ENCODE data around the gene NDUFS8.

DNA sequence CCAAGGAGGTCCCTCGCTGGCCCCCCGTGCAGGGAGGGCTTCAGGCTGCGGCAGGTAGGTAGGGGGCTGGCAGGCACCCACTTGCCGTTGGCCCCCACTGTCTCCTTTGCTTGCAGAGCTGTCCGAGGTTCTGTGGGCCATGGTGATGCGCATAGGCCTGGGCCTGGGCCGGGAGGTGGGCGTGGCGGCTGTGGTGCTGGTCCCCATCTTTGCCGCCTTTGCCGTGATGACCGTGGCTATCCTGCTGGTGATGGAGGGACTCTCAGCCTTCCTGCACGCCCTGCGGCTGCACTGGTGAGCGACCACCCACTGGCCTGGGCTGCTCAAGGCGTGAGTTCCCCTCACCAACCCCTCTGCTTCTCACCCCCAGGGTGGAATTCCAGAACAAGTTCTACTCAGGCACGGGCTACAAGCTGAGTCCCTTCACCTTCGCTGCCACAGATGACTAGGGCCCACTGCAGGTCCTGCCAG is 19.9 kb downstream of the NDUFS8 start:
- no peak for TF ChIP-seq NPAS2 (CRISPR knock-in tag; IDR thresholded peaks at IDR 0.05; ENCODE audit: borderline replicate concordance)
- TF ChIP-seq, protein P1, sequence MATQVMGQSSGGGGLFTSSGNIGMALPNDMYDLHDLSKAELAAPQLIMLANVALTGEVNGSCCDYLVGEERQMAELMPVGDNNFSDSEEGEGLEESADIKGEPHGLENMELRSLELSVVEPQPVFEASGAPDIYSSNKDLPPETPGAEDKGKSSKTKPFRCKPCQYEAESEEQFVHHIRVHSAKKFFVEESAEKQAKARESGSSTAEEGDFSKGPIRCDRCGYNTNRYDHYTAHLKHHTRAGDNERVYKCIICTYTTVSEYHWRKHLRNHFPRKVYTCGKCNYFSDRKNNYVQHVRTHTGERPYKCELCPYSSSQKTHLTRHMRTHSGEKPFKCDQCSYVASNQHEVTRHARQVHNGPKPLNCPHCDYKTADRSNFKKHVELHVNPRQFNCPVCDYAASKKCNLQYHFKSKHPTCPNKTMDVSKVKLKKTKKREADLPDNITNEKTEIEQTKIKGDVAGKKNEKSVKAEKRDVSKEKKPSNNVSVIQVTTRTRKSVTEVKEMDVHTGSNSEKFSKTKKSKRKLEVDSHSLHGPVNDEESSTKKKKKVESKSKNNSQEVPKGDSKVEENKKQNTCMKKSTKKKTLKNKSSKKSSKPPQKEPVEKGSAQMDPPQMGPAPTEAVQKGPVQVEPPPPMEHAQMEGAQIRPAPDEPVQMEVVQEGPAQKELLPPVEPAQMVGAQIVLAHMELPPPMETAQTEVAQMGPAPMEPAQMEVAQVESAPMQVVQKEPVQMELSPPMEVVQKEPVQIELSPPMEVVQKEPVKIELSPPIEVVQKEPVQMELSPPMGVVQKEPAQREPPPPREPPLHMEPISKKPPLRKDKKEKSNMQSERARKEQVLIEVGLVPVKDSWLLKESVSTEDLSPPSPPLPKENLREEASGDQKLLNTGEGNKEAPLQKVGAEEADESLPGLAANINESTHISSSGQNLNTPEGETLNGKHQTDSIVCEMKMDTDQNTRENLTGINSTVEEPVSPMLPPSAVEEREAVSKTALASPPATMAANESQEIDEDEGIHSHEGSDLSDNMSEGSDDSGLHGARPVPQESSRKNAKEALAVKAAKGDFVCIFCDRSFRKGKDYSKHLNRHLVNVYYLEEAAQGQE (IDR thresholded peaks at IDR 0.05; ENCODE audit: borderline replicate concordance in 1 of 2, low read depth in 1 of 2, low read length in 2 of 2) = no peak
- TF ChIP-seq, protein P2, sequence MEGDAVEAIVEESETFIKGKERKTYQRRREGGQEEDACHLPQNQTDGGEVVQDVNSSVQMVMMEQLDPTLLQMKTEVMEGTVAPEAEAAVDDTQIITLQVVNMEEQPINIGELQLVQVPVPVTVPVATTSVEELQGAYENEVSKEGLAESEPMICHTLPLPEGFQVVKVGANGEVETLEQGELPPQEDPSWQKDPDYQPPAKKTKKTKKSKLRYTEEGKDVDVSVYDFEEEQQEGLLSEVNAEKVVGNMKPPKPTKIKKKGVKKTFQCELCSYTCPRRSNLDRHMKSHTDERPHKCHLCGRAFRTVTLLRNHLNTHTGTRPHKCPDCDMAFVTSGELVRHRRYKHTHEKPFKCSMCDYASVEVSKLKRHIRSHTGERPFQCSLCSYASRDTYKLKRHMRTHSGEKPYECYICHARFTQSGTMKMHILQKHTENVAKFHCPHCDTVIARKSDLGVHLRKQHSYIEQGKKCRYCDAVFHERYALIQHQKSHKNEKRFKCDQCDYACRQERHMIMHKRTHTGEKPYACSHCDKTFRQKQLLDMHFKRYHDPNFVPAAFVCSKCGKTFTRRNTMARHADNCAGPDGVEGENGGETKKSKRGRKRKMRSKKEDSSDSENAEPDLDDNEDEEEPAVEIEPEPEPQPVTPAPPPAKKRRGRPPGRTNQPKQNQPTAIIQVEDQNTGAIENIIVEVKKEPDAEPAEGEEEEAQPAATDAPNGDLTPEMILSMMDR (CRISPR knock-in tag; IDR thresholded peaks at IDR 0.05) = no peak
- TF ChIP-seq, protein P3, sequence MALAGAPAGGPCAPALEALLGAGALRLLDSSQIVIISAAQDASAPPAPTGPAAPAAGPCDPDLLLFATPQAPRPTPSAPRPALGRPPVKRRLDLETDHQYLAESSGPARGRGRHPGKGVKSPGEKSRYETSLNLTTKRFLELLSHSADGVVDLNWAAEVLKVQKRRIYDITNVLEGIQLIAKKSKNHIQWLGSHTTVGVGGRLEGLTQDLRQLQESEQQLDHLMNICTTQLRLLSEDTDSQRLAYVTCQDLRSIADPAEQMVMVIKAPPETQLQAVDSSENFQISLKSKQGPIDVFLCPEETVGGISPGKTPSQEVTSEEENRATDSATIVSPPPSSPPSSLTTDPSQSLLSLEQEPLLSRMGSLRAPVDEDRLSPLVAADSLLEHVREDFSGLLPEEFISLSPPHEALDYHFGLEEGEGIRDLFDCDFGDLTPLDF (CRISPR knock-in tag; IDR thresholded peaks at IDR 0.05) = no peak
- TF ChIP-seq MAFK (conservative IDR thresholded peaks at IDR 0.05 in 1 of 2, IDR thresholded peaks at IDR 0.05 in 1 of 2; ENCODE audit: low read length in 2 of 2) = no peak
- no peak for TF ChIP-seq ZNF367 (CRISPR knock-in tag; IDR thresholded peaks at IDR 0.05; ENCODE audit: borderline replicate concordance)
- TF ChIP-seq, protein P4, sequence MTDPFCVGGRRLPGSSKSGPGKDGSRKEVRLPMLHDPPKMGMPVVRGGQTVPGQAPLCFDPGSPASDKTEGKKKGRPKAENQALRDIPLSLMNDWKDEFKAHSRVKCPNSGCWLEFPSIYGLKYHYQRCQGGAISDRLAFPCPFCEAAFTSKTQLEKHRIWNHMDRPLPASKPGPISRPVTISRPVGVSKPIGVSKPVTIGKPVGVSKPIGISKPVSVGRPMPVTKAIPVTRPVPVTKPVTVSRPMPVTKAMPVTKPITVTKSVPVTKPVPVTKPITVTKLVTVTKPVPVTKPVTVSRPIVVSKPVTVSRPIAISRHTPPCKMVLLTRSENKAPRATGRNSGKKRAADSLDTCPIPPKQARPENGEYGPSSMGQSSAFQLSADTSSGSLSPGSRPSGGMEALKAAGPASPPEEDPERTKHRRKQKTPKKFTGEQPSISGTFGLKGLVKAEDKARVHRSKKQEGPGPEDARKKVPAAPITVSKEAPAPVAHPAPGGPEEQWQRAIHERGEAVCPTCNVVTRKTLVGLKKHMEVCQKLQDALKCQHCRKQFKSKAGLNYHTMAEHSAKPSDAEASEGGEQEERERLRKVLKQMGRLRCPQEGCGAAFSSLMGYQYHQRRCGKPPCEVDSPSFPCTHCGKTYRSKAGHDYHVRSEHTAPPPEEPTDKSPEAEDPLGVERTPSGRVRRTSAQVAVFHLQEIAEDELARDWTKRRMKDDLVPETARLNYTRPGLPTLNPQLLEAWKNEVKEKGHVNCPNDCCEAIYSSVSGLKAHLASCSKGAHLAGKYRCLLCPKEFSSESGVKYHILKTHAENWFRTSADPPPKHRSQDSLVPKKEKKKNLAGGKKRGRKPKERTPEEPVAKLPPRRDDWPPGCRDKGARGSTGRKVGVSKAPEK (CRISPR knock-in tag; IDR thresholded peaks at IDR 0.05; ENCODE audit: borderline replicate concordance) = no peak
- no peak for TF ChIP-seq MEF2D (CRISPR knock-in tag; IDR thresholded peaks at IDR 0.05)
- TF ChIP-seq ZMYM4 (CRISPR knock-in tag; IDR thresholded peaks at IDR 0.05) = no peak
- TF ChIP-seq CHD2 (IDR thresholded peaks at IDR 0.05; ENCODE audit: low read depth, low read length) = no peak
- TF ChIP-seq IKZF4 (CRISPR knock-in tag; IDR thresholded peaks at IDR 0.05; ENCODE audit: borderline replicate concordance, low read depth, not compliant biosample characterization) = no peak
- TF ChIP-seq, protein P5, sequence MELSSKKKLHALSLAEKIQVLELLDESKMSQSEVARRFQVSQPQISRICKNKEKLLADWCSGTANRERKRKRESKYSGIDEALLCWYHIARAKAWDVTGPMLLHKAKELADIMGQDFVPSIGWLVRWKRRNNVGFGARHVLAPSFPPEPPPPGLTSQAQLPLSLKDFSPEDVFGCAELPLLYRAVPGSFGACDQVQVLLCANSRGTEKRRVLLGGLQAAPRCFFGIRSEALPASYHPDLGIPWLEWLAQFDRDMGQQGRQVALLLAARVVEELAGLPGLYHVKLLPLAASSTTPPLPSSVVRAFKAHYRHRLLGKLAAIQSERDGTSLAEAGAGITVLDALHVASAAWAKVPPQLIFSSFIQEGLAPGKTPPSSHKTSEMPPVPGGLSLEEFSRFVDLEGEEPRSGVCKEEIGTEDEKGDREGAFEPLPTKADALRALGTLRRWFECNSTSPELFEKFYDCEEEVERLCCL (CRISPR knock-in tag; IDR thresholded peaks at IDR 0.05; ENCODE audit: borderline replicate concordance) = no peak
- TF ChIP-seq POLR2AphosphoS5 (IDR thresholded peaks at IDR 0.05; ENCODE audit: low read depth, low read length) = no peak
- TF ChIP-seq ZNF709 (CRISPR knock-in tag; IDR thresholded peaks at IDR 0.05) = no peak
